ENCODE measurements around the gene MIEN1. TPM values are rescaled to one million over a fixed set of nuclear protein-coding genes. Genes with fewer than 3 reads are reported as not detected.
"Not testable (repeated sequence)": the region's sequence is repeated elsewhere in the genome, so short reads cannot be mapped to it uniquely, and the experiment has no call there.

MIEN1 gene
- total RNA-seq, 4 donors from 2014 or later, result 99.3 to 215 (median 109) TPM

DNA sequence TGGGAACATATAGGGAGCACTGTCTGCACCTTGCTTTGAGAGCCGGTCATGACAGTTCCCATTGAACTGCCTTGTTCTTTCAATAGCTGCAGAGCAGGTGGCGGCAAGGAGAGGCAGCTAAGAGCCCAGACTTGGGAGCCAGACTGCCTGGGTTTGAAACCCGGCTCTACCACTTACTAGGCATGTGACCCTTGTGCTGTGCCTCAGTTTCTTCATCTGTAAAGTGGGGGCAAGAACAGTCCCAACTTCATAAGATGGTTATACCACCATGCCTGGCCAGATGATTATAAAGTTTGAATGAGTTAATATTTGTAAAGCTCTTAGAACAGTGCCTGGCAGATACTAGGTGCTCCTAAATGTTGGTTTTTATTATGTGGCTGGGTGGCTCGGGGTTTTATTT is 16.1 kb downstream of the MIEN1 start:
- Histone ChIP-seq H3K4me3 (no peak overlapping the region), H3K27me3 (no peaks in the 10 kb centered on the region), H3K36me3 (peaks cover 0 to 26% (median 7%) of the 10 kb centered on the region in 4 donors), H3K27ac (no peak overlapping the region), H3K4me1 (peaks cover 0 to 33% (median 16%) of the 10 kb centered on the region in 4 donors), H3K9me3 (no peaks in the 10 kb centered on the region)
- intact Hi-C loops (cut with DNase I; ENCODE audit: low total_unique reads) (no loop called here), in situ Hi-C loops (cut with MboI; ENCODE audit: low pct_ligation_motif_present in 1 of 4, low pct_unique_long_range_greater_than_20kb in 1 of 4, low sequenced_read_pairs in 3 of 4) (no loop called here)
- 88 to 95% methylated on average over 3 to 4 of the region's 4 CpGs for WGBS, 2 donors (ENCODE audit: low coverage in 1 of 2)
- no peak for DNase-seq
- TF ChIP-seq POLR2AphosphoS5 (IDR thresholded peaks at IDR 0.05), result no peak
- no peak for TF ChIP-seq POLR2A (IDR thresholded peaks at IDR 0.05)
- TF ChIP-seq EP300 (IDR thresholded peaks at IDR 0.05; ENCODE audit: low read depth), result no peak
- TF ChIP-seq, protein P1, sequence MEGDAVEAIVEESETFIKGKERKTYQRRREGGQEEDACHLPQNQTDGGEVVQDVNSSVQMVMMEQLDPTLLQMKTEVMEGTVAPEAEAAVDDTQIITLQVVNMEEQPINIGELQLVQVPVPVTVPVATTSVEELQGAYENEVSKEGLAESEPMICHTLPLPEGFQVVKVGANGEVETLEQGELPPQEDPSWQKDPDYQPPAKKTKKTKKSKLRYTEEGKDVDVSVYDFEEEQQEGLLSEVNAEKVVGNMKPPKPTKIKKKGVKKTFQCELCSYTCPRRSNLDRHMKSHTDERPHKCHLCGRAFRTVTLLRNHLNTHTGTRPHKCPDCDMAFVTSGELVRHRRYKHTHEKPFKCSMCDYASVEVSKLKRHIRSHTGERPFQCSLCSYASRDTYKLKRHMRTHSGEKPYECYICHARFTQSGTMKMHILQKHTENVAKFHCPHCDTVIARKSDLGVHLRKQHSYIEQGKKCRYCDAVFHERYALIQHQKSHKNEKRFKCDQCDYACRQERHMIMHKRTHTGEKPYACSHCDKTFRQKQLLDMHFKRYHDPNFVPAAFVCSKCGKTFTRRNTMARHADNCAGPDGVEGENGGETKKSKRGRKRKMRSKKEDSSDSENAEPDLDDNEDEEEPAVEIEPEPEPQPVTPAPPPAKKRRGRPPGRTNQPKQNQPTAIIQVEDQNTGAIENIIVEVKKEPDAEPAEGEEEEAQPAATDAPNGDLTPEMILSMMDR (IDR thresholded peaks at IDR 0.05), result no peak

DNA sequence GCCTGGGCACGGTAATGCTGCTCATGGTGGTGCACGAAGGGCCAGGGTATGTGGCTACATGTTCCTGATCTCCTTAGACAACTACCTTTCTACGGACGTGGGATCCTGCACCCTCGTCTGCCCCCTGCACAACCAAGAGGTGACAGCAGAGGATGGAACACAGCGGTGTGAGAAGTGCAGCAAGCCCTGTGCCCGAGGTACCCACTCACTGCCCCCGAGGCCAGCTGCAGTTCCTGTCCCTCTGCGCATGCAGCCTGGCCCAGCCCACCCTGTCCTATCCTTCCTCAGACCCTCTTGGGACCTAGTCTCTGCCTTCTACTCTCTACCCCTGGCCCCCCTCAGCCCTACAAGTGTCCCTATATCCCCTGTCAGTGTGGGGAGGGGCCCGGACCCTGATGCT is 18.5 kb downstream of the MIEN1 start:
- Histone ChIP-seq H3K27me3 (no peaks in the 10 kb centered on the region), H3K4me3 (no peak overlapping the region), H3K27ac (no peak overlapping the region), H3K9me3 (no peaks in the 10 kb centered on the region), H3K36me3 (peaks cover 0 to 35% (median 7%) of the 10 kb centered on the region in 4 donors), H3K4me1 (peaks cover 6 to 29% (median 25%) of the 10 kb centered on the region in 4 donors)
- TF ChIP-seq EP300 (IDR thresholded peaks at IDR 0.05; ENCODE audit: low read depth) (no peak), POLR2AphosphoS5 (IDR thresholded peaks at IDR 0.05) (no peak), POLR2A (IDR thresholded peaks at IDR 0.05) (no peak)
- TF ChIP-seq, protein P1 (IDR thresholded peaks at IDR 0.05), result no peak
- intact Hi-C loops (cut with DNase I; ENCODE audit: low total_unique reads), result no loop called here
- in situ Hi-C loops (cut with MboI; ENCODE audit: low pct_ligation_motif_present in 1 of 4, low pct_unique_long_range_greater_than_20kb in 1 of 4, low sequenced_read_pairs in 3 of 4), result no loop called here
- DNase-seq, result no peak
- WGBS, 2 donors (ENCODE audit: low coverage in 1 of 2), result 84% methylated on average over 10 of the region's 10 CpGs; no CpG with 5 or more reads in 1 of the 2 donors

DNA sequence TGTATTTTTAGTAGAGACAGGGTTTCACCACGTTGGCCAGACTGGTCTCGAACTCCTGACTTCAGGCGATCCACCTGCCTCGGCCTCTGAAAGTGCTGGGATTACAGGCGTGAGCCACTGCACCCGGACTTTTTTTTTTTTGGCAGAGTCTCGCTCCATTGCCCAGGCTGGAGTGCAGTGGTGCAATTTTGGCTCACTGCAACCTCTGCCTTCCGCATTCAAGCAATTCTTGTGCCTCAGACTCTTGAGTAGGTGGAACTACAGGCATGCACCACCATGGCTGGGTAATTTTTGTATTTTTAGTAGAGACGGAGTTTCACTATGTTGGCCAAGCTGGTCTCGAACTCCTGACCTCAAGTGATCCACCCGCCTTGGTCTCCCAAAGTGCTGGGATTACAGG is 19.3 kb downstream of the MIEN1 start:
- 86% methylated on average over 11 of the region's 11 CpGs; no CpG with 5 or more reads in 1 of the 2 donors for WGBS, 2 donors (ENCODE audit: low coverage in 1 of 2)
- in situ Hi-C loops (cut with MboI; ENCODE audit: low pct_ligation_motif_present in 1 of 4, low pct_unique_long_range_greater_than_20kb in 1 of 4, low sequenced_read_pairs in 3 of 4), result not testable (repeated sequence)

DNA sequence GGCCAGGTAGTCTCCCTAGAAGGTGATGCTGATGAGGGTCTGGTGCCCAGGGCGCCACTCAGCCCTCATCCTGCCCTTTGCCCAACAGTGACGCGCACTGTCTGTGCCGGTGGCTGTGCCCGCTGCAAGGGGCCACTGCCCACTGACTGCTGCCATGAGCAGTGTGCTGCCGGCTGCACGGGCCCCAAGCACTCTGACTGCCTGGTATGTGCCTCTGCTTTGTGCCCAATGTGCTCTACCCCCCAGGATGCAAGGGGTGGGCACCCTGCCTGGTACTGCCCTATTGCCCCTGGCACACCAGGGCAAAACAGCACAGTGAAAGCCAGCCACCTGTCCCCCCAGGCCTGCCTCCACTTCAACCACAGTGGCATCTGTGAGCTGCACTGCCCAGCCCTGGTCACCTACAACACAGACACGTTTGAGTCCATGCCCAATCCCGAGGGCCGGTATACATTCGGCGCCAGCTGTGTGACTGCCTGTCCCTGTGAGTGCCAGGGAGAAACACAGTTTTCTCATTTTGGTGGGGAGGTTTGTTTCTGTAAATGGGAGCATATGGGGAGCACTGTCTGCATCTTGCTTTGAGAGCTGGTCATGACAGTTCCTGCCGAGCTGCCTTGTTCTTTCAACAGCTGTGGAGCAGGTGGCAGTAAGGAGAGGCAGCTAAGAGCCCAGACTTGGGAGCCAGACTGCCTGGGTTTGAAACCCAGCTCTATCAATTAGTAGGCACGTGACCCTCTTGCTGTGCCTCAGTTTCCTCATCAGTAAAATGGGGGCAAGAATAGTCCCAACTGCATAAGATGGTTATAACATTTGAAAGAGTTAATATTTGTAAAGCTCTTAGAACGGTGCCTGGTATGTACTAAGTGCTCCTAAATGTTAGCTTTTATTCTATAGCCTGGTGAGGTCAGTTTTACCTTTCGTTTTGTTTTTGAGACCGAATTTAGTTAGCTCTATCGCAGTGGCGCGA is 20.1 kb downstream of the MIEN1 start:
- WGBS, 2 donors (ENCODE audit: low coverage in 1 of 2), result 90 to 96% methylated on average over 5 to 20 of the region's 20 CpGs
- Histone ChIP-seq H3K27ac (no peak overlapping the region), H3K9me3 (no peaks in the 10 kb centered on the region), H3K27me3 (no peaks in the 10 kb centered on the region), H3K4me3 (no peak overlapping the region), H3K4me1 (peaks cover 11 to 31% (median 28%) of the 10 kb centered on the region in 4 donors), H3K36me3 (peaks cover 0 to 30% (median 7%) of the 10 kb centered on the region in 4 donors)
- intact Hi-C loops (cut with DNase I; ENCODE audit: low total_unique reads), result no loop called here
- in situ Hi-C loops (cut with MboI; ENCODE audit: low pct_ligation_motif_present in 1 of 4, low pct_unique_long_range_greater_than_20kb in 1 of 4, low sequenced_read_pairs in 3 of 4), result no loop called here
- no peak for DNase-seq
- TF ChIP-seq POLR2A (IDR thresholded peaks at IDR 0.05), result no peak
- no peak for TF ChIP-seq EP300 (IDR thresholded peaks at IDR 0.05; ENCODE audit: low read depth)
- TF ChIP-seq, protein P1 (IDR thresholded peaks at IDR 0.05), result no peak
- TF ChIP-seq POLR2AphosphoS5 (IDR thresholded peaks at IDR 0.05), result no peak

More for the DNA sequence above, 19.3 kb downstream of the MIEN1 start:
- H3K9me3 ChIP-seq; H3K4me3 ChIP-seq; DNase-seq; H3K27me3 ChIP-seq; H3K27ac ChIP-seq; intact Hi-C loops (cut with DNase I; ENCODE audit: low total_unique reads): not testable (repeated sequence)
- H3K36me3 ChIP-seq, result peaks cover 0 to 34% (median 7%) of the 10 kb centered on the region in 4 donors
- peaks cover 7 to 31% (median 26%) of the 10 kb centered on the region in 4 donors for H3K4me1 ChIP-seq

Measured in transverse colon (tissue), 4 donors.